Measurements from ENCODE around the gene SNAI3. TPM values are rescaled to one million over a fixed set of nuclear protein-coding genes. Genes with fewer than 3 reads are reported as not detected.
"Not testable (repeated sequence)": the region's sequence is repeated elsewhere in the genome, so short reads cannot be mapped to it uniquely, and the experiment has no call there.

SNAI3 gene
- total RNA-seq, 1 donor from 2014 or later, result 6.1 TPM

DNA sequence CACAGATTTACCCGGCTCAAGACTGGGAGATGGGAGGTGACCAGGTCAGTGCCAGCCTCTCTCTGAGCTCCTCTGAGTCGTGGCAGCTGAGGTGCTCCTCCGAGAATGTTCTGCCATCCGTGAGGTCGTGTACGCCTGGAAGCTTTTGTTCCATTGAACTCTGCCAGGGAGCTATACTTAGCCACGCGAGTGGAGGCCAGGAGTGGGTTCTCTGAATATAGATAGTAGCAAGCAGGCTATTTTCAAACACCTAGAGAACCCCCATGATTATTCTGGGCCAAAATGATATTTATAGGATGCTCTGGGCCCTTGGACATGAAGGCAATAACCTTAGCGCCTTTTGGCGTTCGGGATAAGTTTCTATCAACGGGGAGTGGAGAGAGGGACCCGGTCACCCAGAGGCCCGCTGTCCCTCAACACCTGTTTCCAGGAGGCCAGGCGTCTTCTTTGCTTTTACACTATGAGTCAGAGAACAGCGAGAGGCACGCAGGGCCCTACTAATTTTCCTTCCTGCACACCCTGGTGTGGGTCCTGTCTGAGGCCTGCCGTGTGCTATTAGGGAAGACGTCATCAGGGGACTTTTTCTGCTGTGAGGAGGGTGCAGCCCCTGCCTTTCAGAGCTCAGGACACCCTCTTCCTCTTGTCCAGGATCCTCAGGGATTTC, 12.5 kb downstream of the SNAI3 start:
- ATAC-seq (no peak), DNase-seq (no peak)
- Histone ChIP-seq H3K36me3 (peaks cover 11% of the 10 kb centered on the region), H3K4me1 (no peaks in the 10 kb centered on the region), H3K9me3 (no peaks in the 10 kb centered on the region), H3K27ac (no peak overlapping the region), H3K4me3 (no peak overlapping the region), H3K27me3 (ENCODE audit: low read depth) (peaks cover 4% of the 10 kb centered on the region)
- intact Hi-C loops (cut with DNase I), result no loop called here
- TF ChIP-seq, protein P1, sequence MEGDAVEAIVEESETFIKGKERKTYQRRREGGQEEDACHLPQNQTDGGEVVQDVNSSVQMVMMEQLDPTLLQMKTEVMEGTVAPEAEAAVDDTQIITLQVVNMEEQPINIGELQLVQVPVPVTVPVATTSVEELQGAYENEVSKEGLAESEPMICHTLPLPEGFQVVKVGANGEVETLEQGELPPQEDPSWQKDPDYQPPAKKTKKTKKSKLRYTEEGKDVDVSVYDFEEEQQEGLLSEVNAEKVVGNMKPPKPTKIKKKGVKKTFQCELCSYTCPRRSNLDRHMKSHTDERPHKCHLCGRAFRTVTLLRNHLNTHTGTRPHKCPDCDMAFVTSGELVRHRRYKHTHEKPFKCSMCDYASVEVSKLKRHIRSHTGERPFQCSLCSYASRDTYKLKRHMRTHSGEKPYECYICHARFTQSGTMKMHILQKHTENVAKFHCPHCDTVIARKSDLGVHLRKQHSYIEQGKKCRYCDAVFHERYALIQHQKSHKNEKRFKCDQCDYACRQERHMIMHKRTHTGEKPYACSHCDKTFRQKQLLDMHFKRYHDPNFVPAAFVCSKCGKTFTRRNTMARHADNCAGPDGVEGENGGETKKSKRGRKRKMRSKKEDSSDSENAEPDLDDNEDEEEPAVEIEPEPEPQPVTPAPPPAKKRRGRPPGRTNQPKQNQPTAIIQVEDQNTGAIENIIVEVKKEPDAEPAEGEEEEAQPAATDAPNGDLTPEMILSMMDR (IDR thresholded peaks at IDR 0.05), result no peak

DNA sequence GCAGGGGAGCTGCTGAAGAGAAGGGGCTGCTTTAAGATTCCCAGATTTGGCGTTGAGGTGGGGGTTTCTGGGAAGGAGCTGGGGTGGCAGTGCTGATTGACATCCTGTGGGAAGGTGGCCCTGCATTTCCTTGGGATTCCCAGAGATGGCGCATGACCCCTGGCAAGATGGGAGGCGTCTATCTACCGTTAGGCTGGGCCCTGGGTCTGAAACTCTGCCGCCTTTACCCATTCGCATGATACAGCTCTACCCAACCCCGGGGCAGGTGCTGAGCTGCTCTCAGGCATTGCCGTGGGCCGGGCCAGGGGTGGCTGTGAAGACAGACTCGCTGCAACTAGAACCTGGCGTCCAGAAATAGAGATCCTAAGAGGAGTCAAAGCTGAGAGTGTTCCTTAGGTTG, 13.5 kb downstream of the SNAI3 start:
- no peak overlapping the region for H3K4me3 ChIP-seq
- H3K27ac ChIP-seq, result no peak overlapping the region
- ATAC-seq, result peak in 1 of 2 donors; percentile 37
- H3K36me3 ChIP-seq, result peaks cover 7% of the 10 kb centered on the region
- H3K27me3 ChIP-seq (ENCODE audit: low read depth), result no peaks in the 10 kb centered on the region
- TF ChIP-seq, protein P1 (IDR thresholded peaks at IDR 0.05), result no peak
- intact Hi-C loops (cut with DNase I), result no loop called here
- no peaks in the 10 kb centered on the region for H3K9me3 ChIP-seq
- no peaks in the 10 kb centered on the region for H3K4me1 ChIP-seq
- DNase-seq, result peak; percentile 48

DNA sequence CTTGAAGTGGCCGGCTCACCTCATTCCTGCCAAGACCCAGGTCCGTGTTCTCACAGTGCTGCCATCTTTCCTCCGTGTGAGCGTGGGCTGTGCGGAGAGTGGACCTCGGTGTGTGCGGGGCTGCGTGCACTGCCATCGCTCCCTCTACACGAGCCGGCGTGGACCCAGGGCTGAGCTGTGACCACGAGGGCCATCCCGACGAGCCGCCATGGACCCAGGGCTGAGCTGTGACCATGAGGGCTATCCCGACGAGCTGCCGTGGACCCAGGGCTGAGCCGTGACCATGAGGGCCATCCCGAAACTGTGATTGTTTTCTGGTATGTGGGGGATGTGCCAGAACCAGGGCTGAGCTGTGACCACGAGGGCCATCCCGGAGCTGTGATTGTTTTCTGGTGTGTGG, 14.5 kb downstream of the SNAI3 start:
- TF ChIP-seq, protein P1 (IDR thresholded peaks at IDR 0.05), result no peak

DNA sequence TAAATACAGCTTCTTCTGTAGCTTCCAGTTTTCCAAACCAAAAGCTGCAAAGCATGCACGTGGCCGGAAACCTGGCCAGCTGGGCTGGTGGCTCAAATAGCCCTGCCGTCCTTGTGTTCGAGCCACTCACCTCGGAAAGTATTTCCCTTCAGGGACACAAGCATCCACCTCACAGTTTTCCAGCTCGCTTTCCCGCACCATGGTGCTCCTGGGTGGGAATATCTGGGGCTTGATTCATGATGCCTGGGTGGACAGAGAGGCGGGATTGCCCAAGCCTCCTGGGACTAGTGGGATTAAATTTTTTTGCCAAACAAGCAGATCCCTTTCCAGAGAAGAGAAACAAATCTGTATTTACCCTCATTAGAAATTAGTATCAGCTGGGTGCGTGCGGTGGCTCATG, 16.3 kb downstream of the SNAI3 start:
- no peak for ATAC-seq
- Histone ChIP-seq H3K9me3 (no peaks in the 10 kb centered on the region), H3K4me3 (no peak overlapping the region), H3K27ac (no peak overlapping the region), H3K27me3 (ENCODE audit: low read depth) (no peaks in the 10 kb centered on the region), H3K36me3 (no peaks in the 10 kb centered on the region), H3K4me1 (no peaks in the 10 kb centered on the region)
- DNase-seq, result no peak
- TF ChIP-seq, protein P1 (IDR thresholded peaks at IDR 0.05), result no peak
- intact Hi-C loops (cut with DNase I), result no loop called here

More for the DNA sequence above, 14.5 kb downstream of the SNAI3 start:
- intact Hi-C loops (cut with DNase I), result no loop called here
- H3K9me3 ChIP-seq, result no peaks in the 10 kb centered on the region
- ATAC-seq, result peak in 1 of 2 donors; percentile 33
- no peaks in the 10 kb centered on the region for H3K4me1 ChIP-seq
- H3K27ac ChIP-seq, result no peak overlapping the region
- no peak for DNase-seq
- H3K4me3 ChIP-seq, result no peak overlapping the region
- H3K27me3 ChIP-seq (ENCODE audit: low read depth), result no peaks in the 10 kb centered on the region
- peaks cover 4% of the 10 kb centered on the region for H3K36me3 ChIP-seq

DNA sequence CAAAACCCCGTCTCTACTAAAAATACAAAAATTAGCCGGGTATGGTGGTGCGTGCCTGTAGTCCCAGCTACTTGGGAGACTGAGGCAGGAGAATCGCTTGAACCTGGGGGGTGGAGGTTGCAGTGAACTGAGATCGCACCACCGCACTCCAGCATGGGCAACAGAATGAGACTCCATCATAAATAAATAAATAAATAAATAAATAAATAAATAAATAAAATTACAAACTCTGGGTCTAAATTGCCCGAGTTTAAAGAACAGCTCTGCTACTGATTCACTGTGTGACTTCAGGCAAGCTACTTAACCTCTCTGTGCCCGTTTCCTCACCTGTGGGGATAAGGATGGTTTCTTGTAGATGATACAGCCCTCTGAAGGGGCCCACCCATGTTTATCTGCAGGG, 16.8 kb downstream of the SNAI3 start:
- ATAC-seq; H3K9me3 ChIP-seq; DNase-seq; H3K27ac ChIP-seq; intact Hi-C loops (cut with DNase I); H3K27me3 ChIP-seq (ENCODE audit: low read depth); H3K4me1 ChIP-seq; H3K4me3 ChIP-seq; H3K36me3 ChIP-seq: not testable (repeated sequence)

DNA sequence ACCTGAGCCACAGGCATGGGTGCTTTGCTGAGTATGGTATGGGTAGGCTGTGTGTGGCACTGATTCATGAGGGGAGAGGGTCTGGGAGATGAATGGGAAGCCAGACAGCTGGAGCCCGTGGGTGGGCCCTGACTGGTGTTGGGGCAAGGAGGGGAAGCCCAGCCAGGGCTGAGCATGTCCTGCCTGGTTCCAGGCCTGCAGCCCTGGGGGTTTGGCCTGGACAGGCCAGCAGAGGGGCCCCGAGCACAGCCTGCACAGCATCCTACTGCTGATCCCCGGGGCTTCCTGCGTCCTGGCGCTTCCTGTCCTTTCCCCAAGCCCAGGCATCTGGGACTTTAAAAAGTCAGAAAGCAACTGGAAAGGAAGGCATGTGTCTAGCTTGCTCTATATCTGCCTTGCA, 18.8 kb downstream of the SNAI3 start:
- no peaks in the 10 kb centered on the region for H3K36me3 ChIP-seq
- DNase-seq, result no peak

More for the DNA sequence above, 18.8 kb downstream of the SNAI3 start:
- Histone ChIP-seq H3K27me3 (ENCODE audit: low read depth) (no peaks in the 10 kb centered on the region), H3K27ac (no peak overlapping the region), H3K4me1 (peaks cover 10% of the 10 kb centered on the region), H3K4me3 (no peak overlapping the region), H3K9me3 (no peaks in the 10 kb centered on the region)
- intact Hi-C loops (cut with DNase I), result no loop called here
- ATAC-seq, result no peak
- TF ChIP-seq, protein P1 (IDR thresholded peaks at IDR 0.05), result no peak
